Activated CD4-positive, alpha-beta T cell treated with anti-CD3 and anti-CD28 coated beads, Interleukin-2, amount 10 ng/mL, durations not matched to agents 24 days and 14 days (primary cell): ENCODE results near the gene KRT16. TPM values are rescaled to one million over a fixed set of nuclear protein-coding genes. Genes with fewer than 3 reads are reported as not detected.
"Not testable (repeated sequence)": the region's sequence is repeated elsewhere in the genome, so short reads cannot be mapped to it uniquely, and the experiment has no call there.

Source experiments
- DNase-seq: peaks from one replicate; pipeline ENCODE4 v3.0.0; 2022
- H3K27ac Mint-ChIP-seq: one replicate; pipeline ENCODE4 v1.8.0; 2022; ENCODE audit warnings: mild to moderate bottlenecking, mixed read lengths
- H3K27me3 Mint-ChIP-seq: one replicate; pipeline ENCODE4 v1.8.0; 2022; ENCODE audit warnings: mixed read lengths
- H3K36me3 Mint-ChIP-seq: one replicate; pipeline ENCODE4 v1.8.0; 2022; ENCODE audit warnings: low read depth, mild to moderate bottlenecking, mixed read lengths
- H3K4me1 Mint-ChIP-seq: one replicate; pipeline ENCODE4 v1.8.0; 2021; ENCODE audit warnings: mixed read lengths
- H3K4me3 Mint-ChIP-seq: one replicate; pipeline ENCODE4 v1.8.0; 2022; ENCODE audit warnings: mild to moderate bottlenecking, moderate library complexity, mixed read lengths
- H3K9me3 Mint-ChIP-seq: one replicate; pipeline ENCODE4 v1.8.0; 2021; ENCODE audit warnings: mixed read lengths
- intact Hi-C: fragments of 100-400 bp; cut with micrococcal nuclease; formaldehyde crosslinking; loops from one replicate; pipeline ENCODE4 v1.15.1; 2023
- total RNA-seq: library from RNA; stranded (reverse); gene quantifications from 2 replicates; pipeline ENCODE4 v1.2.3, GENCODE V29; 2022

KRT16 gene
- total RNA-seq, 1 donor from 2014 or later = not detected

DNA sequence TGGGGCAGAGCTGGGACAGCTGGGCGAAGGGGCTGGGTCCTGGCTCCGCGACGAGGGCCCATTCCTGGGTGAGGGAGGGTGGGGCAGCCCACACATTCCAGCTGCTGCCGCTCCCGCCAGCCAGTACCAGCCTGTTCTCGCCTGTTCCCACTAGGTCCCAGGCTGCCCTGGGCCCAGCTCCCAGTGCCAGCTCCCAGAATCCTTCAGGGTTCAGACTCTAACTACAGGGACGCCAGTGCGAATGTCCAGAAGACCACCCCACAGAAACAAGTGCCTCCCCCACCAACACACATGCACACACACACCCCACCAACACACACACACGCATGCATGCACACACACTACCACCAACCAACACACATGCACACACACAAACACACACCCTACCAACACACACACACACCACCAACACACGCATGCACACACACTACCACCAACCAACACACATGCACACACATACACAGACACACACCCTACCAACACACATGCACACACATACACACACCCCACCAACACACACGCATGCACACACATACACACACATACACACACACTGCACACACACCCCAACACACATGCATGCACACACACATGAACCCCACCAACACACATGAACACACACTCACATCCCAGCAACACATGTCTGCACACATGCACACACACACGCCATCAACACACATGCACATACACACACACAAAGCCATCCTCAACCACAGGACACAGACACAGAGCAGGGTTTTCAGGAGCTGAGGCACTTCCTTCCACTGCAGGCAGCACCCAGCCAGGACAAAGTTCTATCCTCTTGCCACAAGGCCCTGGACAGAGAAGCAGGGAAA lies 39.3 kb upstream of the KRT16 start:
- Mint-ChIP-seq H3K27me3 (no peaks in the 10 kb centered on the region), H3K4me3 (no peak overlapping the region), H3K4me1 (peaks cover 7% of the 10 kb centered on the region), H3K27ac (no peak overlapping the region), H3K36me3 (no peaks in the 10 kb centered on the region), H3K9me3 (no peaks in the 10 kb centered on the region)
- intact Hi-C loops = no loop called here
- DNase-seq = no peak

DNA sequence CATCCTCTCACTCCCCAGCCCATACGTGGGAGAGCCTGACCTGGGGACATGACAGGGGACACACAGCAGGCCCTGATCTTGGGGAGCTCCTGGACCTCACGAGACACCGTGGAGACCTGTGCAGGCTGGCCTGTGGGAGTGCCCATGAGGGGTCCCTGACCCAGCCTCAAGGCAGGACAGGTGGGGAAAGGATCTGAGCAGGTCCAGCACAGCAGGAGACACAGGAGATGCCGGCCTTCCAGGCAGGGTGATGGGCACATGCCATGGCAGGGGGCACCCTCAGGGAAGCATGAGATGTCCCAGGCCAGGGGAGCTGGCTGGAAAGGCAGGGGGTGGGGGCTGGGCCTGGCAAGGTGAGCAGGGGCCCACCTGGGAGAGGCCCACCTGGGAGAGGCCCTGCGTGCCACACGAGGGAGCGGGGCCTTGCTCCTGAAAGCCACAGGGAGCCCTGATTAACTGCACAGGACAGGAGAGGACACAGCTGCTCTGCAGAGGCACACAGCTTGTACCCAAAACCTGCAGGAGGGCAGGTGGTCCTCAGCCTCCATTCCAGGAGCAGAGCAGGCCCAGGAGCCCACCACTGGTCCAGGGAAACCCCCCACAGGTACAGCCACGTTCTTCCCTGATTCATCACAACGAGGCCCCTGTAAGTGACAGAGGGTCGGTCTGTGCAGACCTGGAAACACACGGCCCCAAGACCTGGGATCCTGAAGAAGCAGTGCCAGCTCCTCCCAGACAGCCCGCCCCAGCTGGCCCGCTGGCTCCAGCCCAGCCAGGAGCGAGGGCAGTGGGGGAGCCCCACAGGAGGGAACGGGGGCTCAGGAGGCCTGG lies 38.4 kb upstream of the KRT16 start:
- DNase-seq = no peak

DNA sequence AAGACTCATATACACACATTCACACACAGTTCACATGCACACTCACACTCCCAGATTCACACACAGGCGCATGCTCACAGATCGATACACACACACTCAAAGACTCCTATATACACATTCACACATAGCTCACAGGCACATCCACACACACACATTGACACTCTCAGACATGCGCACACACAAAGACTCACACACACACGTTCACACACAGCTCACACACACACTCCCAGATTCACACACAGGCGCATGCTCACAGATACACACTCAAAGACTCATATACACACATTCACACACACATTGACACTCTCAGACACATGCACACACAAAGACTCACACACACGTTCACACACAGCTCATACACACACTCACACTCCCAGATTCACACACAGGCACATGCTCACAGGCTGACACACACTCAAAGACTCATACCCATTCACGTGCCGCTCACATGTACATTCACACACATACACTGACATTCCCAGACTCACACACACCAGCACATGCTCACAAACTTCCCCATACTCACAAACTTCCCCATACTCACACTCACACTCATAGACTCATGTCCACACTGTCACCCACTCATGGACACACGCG lies 37.5 kb upstream of the KRT16 start:
- H3K36me3 Mint-ChIP-seq = no peaks in the 10 kb centered on the region
- H3K27ac Mint-ChIP-seq = no peak overlapping the region
- peaks cover 1% of the 10 kb centered on the region for H3K27me3 Mint-ChIP-seq
- intact Hi-C loops = loop anchor here (5.0 kb wide), 1 partner anchor 163 kb away; the partner anchor contains the start of gene KRT36
- no peak overlapping the region for H3K4me3 Mint-ChIP-seq
- peaks cover 7% of the 10 kb centered on the region for H3K4me1 Mint-ChIP-seq
- no peak for DNase-seq
- H3K9me3 Mint-ChIP-seq = no peaks in the 10 kb centered on the region

More for the DNA sequence above, 38.4 kb upstream of the KRT16 start:
- intact Hi-C loops = no loop called here
- Mint-ChIP-seq H3K4me1 (peaks cover 7% of the 10 kb centered on the region), H3K27ac (no peak overlapping the region), H3K9me3 (no peaks in the 10 kb centered on the region), H3K27me3 (no peaks in the 10 kb centered on the region), H3K4me3 (no peak overlapping the region), H3K36me3 (no peaks in the 10 kb centered on the region)

DNA sequence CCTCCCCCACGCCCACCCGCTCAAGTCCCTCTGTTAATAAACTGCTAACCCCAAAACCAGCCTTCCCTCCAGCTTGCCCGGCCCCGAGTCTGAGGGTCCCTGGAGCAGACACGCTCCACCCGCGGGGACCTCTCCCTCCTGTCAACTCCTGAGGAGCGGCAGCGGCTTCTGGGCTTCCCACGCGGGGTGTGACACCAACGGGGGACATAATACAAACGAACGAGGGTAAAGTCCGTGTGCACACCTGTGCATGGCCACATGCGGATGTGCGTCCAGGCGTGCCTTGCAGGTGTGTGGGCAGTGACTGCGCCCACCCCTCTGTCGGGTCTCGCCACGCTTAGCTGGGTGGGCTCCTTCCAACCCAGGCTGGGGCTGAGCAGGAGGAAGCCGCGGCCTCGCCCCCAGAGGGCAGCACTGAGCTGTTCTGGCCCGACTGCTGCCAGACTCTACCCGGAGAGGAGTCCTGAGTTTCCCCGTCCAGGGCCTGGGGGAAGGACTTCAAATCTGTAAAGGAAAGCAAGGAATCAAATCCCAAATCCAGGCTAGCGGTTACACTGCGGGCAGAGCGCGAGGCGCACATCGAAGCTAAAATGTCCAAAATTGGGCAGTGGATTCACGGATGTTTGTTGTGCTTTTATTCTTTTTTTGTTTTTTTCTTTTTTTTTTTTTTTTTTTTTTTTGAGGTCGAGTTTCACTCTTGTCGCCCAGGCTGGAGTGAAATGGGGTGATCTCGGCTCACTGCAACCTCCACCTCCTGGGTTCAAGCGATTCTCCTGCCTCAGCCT lies 36.0 kb upstream of the KRT16 start:
- peak overlapping the region; percentile 76 for H3K4me3 Mint-ChIP-seq
- H3K27ac Mint-ChIP-seq = peak overlapping the region; percentile 23
- H3K27me3 Mint-ChIP-seq = peaks cover 1% of the 10 kb centered on the region
- no peaks in the 10 kb centered on the region for H3K9me3 Mint-ChIP-seq
- intact Hi-C loops = loop anchor here (1.0 to 5.0 kb wide), 6 partner anchors 14 to 845 kb away; partner anchors contain the start of gene KRT36
- peak; percentile 96 for DNase-seq
- H3K36me3 Mint-ChIP-seq = no peaks in the 10 kb centered on the region
- peaks cover 7% of the 10 kb centered on the region for H3K4me1 Mint-ChIP-seq

DNA sequence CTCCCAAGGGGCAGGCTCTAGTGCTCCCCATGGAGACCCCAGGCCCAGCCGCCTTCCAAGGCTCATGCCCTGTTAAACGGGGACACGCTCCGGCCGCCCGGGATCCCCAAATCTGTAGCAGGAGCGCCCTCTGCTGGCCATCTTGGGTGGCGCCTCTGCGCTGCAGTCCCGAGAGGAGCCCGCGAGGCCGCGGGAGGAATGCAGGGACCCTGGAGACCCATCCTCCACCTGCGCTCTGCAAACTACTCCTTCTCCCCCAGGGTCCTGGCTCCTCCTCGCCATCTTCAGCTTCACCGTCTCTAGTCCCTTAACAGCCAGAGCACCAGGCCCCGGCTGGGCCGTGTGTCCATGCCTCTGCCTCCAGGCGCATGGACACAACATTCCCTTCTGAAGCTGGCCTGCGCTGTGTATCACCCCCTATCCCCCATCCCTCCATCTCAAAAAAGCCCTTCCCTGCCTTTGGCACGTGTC lies 35.4 kb upstream of the KRT16 start:
- H3K27ac Mint-ChIP-seq = peak overlapping the region; percentile 34

DNA sequence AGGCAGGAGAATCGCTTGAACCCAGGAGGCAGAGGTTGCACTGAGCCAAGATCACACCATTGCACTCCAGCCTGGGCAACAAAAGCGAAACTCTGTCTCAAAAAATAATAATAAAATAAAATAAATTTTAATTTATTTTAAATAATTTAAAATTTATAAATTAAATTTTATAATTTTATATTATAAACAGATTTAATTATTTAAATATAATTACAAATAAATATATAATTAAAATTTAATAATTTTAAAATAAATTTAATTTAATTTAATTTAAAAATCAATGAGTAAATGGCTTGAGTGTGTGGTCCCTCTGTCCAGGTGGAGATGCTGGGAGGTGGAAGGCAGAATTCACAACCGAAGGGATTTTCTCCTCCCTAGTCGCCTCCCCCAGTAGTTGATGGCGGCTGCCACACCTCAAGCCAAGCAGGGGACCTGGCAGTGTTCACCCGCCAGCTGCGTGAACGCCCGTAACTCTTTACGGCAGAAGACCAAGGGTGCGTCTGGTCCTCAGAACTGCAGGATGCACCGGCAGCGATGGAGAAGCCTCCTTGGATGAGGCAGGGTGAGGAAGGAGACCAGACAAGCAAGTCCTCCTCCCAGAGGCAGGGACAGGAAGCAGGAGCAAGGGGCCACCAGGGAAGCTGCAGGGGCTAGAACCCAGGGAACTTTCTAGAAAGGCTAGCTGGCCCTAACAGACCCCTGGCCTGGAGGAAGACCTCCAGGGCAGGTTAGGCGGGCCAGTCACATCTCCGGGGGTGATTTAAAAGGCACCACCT lies 34.7 kb upstream of the KRT16 start:
- no peak overlapping the region for H3K4me3 Mint-ChIP-seq
- no peaks in the 10 kb centered on the region for H3K36me3 Mint-ChIP-seq
- peaks cover 1% of the 10 kb centered on the region for H3K27me3 Mint-ChIP-seq
- peaks cover 7% of the 10 kb centered on the region for H3K4me1 Mint-ChIP-seq
- intact Hi-C loops = loop anchor here (5.0 kb wide), 1 partner anchor 160 kb away; the partner anchor contains the start of gene KRT36
- H3K9me3 Mint-ChIP-seq = no peaks in the 10 kb centered on the region
- DNase-seq = no peak
- H3K27ac Mint-ChIP-seq = no peak overlapping the region

More for the DNA sequence above, 35.4 kb upstream of the KRT16 start:
- H3K4me3 Mint-ChIP-seq = peak overlapping the region; percentile 76
- peaks cover 7% of the 10 kb centered on the region for H3K4me1 Mint-ChIP-seq
- no peaks in the 10 kb centered on the region for H3K9me3 Mint-ChIP-seq
- peaks cover 1% of the 10 kb centered on the region for H3K27me3 Mint-ChIP-seq
- H3K36me3 Mint-ChIP-seq = no peaks in the 10 kb centered on the region
- intact Hi-C loops = loop anchor here (1.0 to 5.0 kb wide), 6 partner anchors 14 to 845 kb away; partner anchors contain the start of gene KRT36
- peak; percentile 96 for DNase-seq

DNA sequence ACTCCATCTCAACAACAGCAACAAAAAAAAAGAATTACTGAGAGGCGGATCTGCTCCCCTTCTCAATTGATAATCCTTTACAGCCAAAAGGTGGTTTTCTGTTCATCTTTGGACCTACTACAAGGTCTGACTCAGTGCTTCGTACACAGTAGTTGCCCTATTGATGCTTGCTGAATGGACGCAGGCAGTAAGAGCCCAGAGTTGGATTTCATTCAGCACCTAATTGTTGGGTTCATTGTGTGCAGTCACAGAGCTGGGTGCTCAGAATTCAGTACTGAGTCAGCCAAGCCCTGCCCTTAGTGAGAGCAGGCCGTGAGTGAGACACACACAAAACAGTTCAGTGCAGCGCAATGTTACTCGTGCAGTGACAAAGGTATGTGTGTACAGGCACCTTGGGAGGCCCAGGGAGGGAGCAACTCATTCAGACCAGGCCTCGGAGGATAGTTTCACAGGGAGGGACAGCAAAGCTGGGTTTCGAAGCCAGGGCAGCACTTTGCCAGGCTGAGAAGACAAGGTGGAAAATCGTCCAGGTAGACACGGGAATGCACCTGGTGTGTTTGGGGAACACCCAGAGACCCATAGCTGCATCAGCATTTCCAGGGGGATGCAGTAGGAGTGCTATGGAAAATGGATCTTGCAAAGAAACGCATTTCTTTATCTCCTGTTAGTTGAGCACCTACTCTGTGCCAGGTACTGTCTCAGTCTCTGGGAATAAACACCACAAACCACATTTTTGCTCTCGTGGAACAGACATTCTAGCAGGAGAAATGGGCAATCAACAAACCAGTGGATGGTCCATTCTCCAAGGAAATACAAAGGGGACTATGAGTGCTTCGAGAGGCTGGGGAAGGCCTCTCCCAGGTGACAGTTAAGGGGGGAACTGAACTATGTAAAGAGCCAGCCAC lies 29.9 kb upstream of the KRT16 start:
- H3K9me3 Mint-ChIP-seq = no peaks in the 10 kb centered on the region
- intact Hi-C loops = no loop called here

DNA sequence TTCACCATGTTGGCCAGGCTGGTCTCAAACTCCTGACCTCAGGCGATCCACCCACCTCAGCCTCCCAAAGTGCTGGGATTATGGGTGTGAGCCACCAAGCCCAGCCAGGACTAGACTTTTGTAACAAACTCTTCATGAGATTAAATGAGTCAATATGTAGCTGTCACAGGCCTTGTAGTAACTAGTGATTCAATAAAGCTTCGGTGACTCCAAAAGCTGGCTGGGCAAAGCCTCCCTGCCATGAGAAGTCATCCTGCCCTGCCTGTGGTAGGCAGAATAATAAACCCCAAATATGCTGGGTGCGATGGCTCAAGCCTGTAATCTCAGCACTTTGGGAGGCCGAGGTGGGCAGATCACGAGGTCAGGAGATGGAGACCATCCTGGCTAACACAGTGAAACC lies 28.0 kb upstream of the KRT16 start:
- H3K9me3 Mint-ChIP-seq, H3K4me3 Mint-ChIP-seq, intact Hi-C loops, H3K27me3 Mint-ChIP-seq, H3K36me3 Mint-ChIP-seq, H3K27ac Mint-ChIP-seq, H3K4me1 Mint-ChIP-seq, DNase-seq: not testable (repeated sequence)

More for the DNA sequence above, 29.9 kb upstream of the KRT16 start:
- H3K27me3 Mint-ChIP-seq = peaks cover 1% of the 10 kb centered on the region
- H3K36me3 Mint-ChIP-seq = no peaks in the 10 kb centered on the region
- H3K4me3 Mint-ChIP-seq = no peak overlapping the region
- no peak overlapping the region for H3K27ac Mint-ChIP-seq
- no peak for DNase-seq
- no peaks in the 10 kb centered on the region for H3K4me1 Mint-ChIP-seq

DNA sequence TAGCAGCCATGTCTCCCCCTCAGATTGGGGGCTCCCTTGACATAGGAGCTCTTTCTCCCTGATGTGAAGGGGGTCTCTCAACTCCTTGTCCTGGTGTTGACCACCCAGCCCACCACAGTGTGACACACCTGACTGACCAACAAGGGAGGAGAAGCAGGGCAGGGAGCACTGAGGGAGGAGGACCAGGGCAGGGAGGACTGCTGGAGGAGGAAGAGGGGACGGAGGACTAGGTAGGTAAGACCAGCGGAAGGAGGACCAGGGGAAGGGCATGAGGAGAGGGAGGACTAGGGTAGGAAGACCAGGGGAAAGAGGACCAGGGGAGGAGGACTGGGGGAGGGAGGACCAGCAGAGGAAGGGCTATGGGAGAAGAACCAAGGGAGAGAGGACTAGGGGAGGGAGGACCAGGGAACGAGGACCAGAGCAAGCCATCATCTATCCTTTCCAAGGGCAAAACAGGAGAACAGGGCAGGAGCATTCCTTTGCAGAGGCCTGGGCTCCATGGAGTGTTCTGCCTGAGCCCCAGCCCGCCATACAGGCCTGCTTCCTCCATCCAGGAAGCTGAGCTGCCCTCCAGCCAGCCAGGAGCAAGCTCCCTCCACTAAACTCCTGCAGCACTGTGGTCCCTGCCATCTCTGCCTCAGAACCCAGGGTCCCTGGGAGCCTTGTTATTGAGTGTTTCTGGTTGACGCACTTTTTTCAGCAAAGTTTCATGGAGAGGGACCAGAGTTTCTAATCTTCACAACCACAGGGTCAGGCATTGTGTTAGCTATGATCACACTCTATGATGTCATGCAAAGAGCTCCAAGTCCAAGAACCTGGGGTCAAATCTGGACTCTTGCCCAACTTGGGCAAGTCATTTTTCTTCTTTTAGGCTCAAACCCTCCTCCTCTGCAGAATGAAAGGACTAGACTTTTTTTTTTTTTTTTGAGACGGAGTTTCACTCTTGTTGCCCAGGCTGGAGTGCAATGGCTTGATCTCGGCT lies 27.2 kb upstream of the KRT16 start:
- Mint-ChIP-seq H3K27me3 (no peaks in the 10 kb centered on the region), H3K4me1 (no peaks in the 10 kb centered on the region), H3K36me3 (no peaks in the 10 kb centered on the region), H3K9me3 (no peaks in the 10 kb centered on the region), H3K27ac (no peak overlapping the region), H3K4me3 (no peak overlapping the region)
- DNase-seq = no peak
- intact Hi-C loops = no loop called here

DNA sequence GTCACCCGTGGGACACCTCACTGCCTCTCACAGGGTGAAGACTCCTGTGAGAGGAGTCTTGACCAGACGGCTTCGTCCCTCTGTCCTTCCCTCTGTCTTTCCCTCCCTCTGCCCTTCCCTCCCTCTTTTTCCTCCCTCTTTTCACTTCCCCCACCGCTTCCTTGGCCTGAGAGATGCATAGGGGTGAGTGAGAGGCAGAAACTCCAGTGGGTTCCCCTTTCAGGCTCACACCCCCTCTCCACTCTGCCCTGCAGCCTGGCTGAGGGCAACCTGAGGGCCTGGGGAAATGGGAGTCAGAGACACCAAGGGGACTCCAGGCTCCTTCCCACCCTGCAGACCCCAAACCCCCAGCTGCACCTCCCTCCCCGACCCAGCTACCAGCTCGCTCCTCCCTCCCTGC lies 26.4 kb upstream of the KRT16 start:
- intact Hi-C loops = no loop called here
- Mint-ChIP-seq H3K4me3 (no peak overlapping the region), H3K27ac (no peak overlapping the region), H3K4me1 (no peaks in the 10 kb centered on the region), H3K9me3 (no peaks in the 10 kb centered on the region), H3K36me3 (no peaks in the 10 kb centered on the region), H3K27me3 (no peaks in the 10 kb centered on the region)
- no peak for DNase-seq

DNA sequence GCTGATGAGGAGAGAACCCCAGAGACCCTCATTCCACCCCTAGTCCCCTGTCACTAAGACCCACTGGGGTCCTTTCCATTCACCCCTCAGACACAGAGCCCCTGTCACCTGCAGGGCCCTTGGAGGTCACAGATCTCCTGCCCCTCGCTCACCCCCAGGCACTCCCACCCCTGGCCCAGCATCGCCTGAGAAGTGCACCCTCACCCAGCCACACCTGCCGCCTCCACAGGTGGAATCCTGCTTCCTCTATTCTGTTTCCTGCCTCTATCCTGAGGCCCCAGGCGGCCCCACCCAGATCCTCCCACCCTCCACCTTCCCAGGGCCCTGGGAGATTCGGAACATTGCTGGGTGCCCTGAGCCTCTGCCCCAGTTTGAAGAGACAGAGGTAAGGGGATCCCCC lies 25.6 kb upstream of the KRT16 start:
- intact Hi-C loops = no loop called here
- Mint-ChIP-seq H3K9me3 (no peaks in the 10 kb centered on the region), H3K4me1 (no peaks in the 10 kb centered on the region), H3K36me3 (no peaks in the 10 kb centered on the region), H3K4me3 (no peak overlapping the region), H3K27ac (no peak overlapping the region), H3K27me3 (no peaks in the 10 kb centered on the region)
- DNase-seq = no peak
